Memory B cell (primary cell): ENCODE results near the gene LILRB2.
"Not testable (repeated sequence)": the region's sequence is repeated elsewhere in the genome, so short reads cannot be mapped to it uniquely, and the experiment has no call there.

Experiments used
- ATAC-seq: fragments of 150-1000 bp; cut with Tn5 transposase; 2 replicates; pipeline ENCODE4 v1.10.0; 2021; ENCODE audit warnings: low read depth, mild to moderate bottlenecking, moderate library complexity
- DNase-seq, 2 donors: peaks; one replicate each; pipeline ENCODE4 v3.0.0; 2022; ENCODE audit warnings: low spot score in 2 of 2
- H3K27ac Mint-ChIP-seq: one replicate; pipeline ENCODE4 v1.8.0; 2022; ENCODE audit warnings: mild to moderate bottlenecking, moderate library complexity, mixed read lengths
- H3K27me3 Mint-ChIP-seq: one replicate; pipeline ENCODE4 v1.8.0; 2022; ENCODE audit warnings: mixed read lengths
- H3K36me3 Mint-ChIP-seq: one replicate; pipeline ENCODE4 v1.8.0; 2022; ENCODE audit warnings: mild to moderate bottlenecking, mixed read lengths
- H3K4me1 Mint-ChIP-seq: one replicate; pipeline ENCODE4 v1.8.0; 2022; ENCODE audit warnings: mixed read lengths
- H3K4me3 Mint-ChIP-seq: one replicate; pipeline ENCODE4 v1.8.0; 2022; ENCODE audit warnings: mild to moderate bottlenecking, moderate library complexity, mixed read lengths
- H3K9me3 Mint-ChIP-seq: one replicate; pipeline ENCODE4 v1.8.0; 2022; ENCODE audit warnings: mixed read lengths

LILRB2 gene

GRCh38 chr19:54273821-54274220, 7.1 kb downstream of the LILRB2 start:
- peaks cover 6% of the 10 kb centered on the region for H3K27me3 Mint-ChIP-seq
- DNase-seq (no peak), ATAC-seq (no peak)
- no peak overlapping the region for H3K27ac Mint-ChIP-seq
- no peak overlapping the region for H3K4me3 Mint-ChIP-seq
- no peaks in the 10 kb centered on the region for H3K9me3 Mint-ChIP-seq
- H3K36me3 Mint-ChIP-seq: no peaks in the 10 kb centered on the region
- peaks cover 6% of the 10 kb centered on the region for H3K4me1 Mint-ChIP-seq

- H3K9me3 Mint-ChIP-seq, H3K27ac Mint-ChIP-seq, H3K4me1 Mint-ChIP-seq, DNase-seq, H3K36me3 Mint-ChIP-seq, H3K4me3 Mint-ChIP-seq, ATAC-seq, H3K27me3 Mint-ChIP-seq: not testable (repeated sequence)
These were observed 8.7 kb downstream of the LILRB2 start for GRCh38 chr19:54272181-54272580.

- not testable (repeated sequence) for H3K4me3 Mint-ChIP-seq, ATAC-seq, H3K27ac Mint-ChIP-seq, H3K4me1 Mint-ChIP-seq, H3K36me3 Mint-ChIP-seq, H3K9me3 Mint-ChIP-seq, DNase-seq, H3K27me3 Mint-ChIP-seq
These were observed 9.3 kb downstream of the LILRB2 start for GRCh38 chr19:54271587-54271986.

GRCh38 chr19:54271106-54271505, 9.8 kb downstream of the LILRB2 start:
- peak; percentile 64 for ATAC-seq
- no peak for DNase-seq
- Mint-ChIP-seq H3K27me3 (peaks cover 8% of the 10 kb centered on the region), H3K4me3 (no peak overlapping the region), H3K36me3 (no peaks in the 10 kb centered on the region), H3K4me1 (peaks cover 8% of the 10 kb centered on the region), H3K9me3 (no peaks in the 10 kb centered on the region), H3K27ac (no peak overlapping the region)

GRCh38 chr19:54268936-54269335, 12.0 kb downstream of the LILRB2 start:
- ATAC-seq (no peak), DNase-seq (no peak)
- H3K27ac Mint-ChIP-seq: no peak overlapping the region
- H3K9me3 Mint-ChIP-seq: no peaks in the 10 kb centered on the region
- H3K27me3 Mint-ChIP-seq: peaks cover 12% of the 10 kb centered on the region
- no peak overlapping the region for H3K4me3 Mint-ChIP-seq
- H3K36me3 Mint-ChIP-seq: no peaks in the 10 kb centered on the region
- peaks cover 11% of the 10 kb centered on the region for H3K4me1 Mint-ChIP-seq

- peak; percentile 65 to 68 for DNase-seq
- Mint-ChIP-seq H3K27ac (no peak overlapping the region), H3K9me3 (no peaks in the 10 kb centered on the region), H3K4me3 (no peak overlapping the region), H3K36me3 (no peaks in the 10 kb centered on the region), H3K4me1 (peaks cover 5% of the 10 kb centered on the region), H3K27me3 (peaks cover 14% of the 10 kb centered on the region)
- peak; percentile 84 for ATAC-seq
These were observed 14.8 kb downstream of the LILRB2 start for GRCh38 chr19:54266133-54266532.

GRCh38 chr19:54262470-54262869, 18.4 kb downstream of the LILRB2 start:
- Mint-ChIP-seq H3K36me3 (no peaks in the 10 kb centered on the region), H3K9me3 (no peaks in the 10 kb centered on the region), H3K27me3 (peaks cover 10% of the 10 kb centered on the region), H3K4me3 (no peak overlapping the region), H3K27ac (no peak overlapping the region), H3K4me1 (peaks cover 5% of the 10 kb centered on the region)
- DNase-seq (no peak), ATAC-seq (no peak)

- no peak for DNase-seq
- Mint-ChIP-seq H3K27me3 (peaks cover 10% of the 10 kb centered on the region), H3K9me3 (no peaks in the 10 kb centered on the region), H3K4me1 (peaks cover 5% of the 10 kb centered on the region), H3K4me3 (no peak overlapping the region), H3K36me3 (no peaks in the 10 kb centered on the region), H3K27ac (no peak overlapping the region)
- ATAC-seq: no peak
These were observed 18.8 kb downstream of the LILRB2 start for GRCh38 chr19:54262066-54262465.

GRCh38 chr19:54257116-54257480, 23.8 kb downstream of the LILRB2 start, which contains the start of gene LILRB5:
Gene LILRB5, minus strand, starts transcription at chr19:54257273. Its CDS starts 80 bp downstream, at chr19:54257193.
- H3K4me3 Mint-ChIP-seq: no peak within 1 kb of the TSS

GRCh38 chr19:54256250-54257115, 24.4 kb downstream of the LILRB2 start:
- no peaks in the 10 kb centered on the region for H3K36me3 Mint-ChIP-seq
- no peaks in the 10 kb centered on the region for H3K4me1 Mint-ChIP-seq
- H3K9me3 Mint-ChIP-seq: no peaks in the 10 kb centered on the region
- ATAC-seq (no peak), DNase-seq (no peak)
- H3K27ac Mint-ChIP-seq: no peak overlapping the region
- peaks cover 11% of the 10 kb centered on the region for H3K27me3 Mint-ChIP-seq
- H3K4me3 Mint-ChIP-seq: no peak overlapping the region

More at GRCh38 chr19:54257116-54257480, 23.8 kb downstream of the LILRB2 start, which contains the start of gene LILRB5:
- Mint-ChIP-seq H3K4me1 (no peaks in the 10 kb centered on the region), H3K36me3 (no peaks in the 10 kb centered on the region), H3K27me3 (peaks cover 11% of the 10 kb centered on the region), H3K27ac (no peak within 1 kb of the TSS), H3K9me3 (no peaks in the 10 kb centered on the region)
- DNase-seq (no peak), ATAC-seq (no peak)

- ATAC-seq (no peak), DNase-seq (no peak)
- Mint-ChIP-seq H3K4me1 (no peaks in the 10 kb centered on the region), H3K4me3 (no peak overlapping the region), H3K27me3 (peaks cover 11% of the 10 kb centered on the region), H3K36me3 (no peaks in the 10 kb centered on the region), H3K9me3 (no peaks in the 10 kb centered on the region), H3K27ac (no peak overlapping the region)
These were observed 25.7 kb downstream of the LILRB2 start for GRCh38 chr19:54255105-54255775.

- no peak for ATAC-seq
- DNase-seq: no peak
- Mint-ChIP-seq H3K36me3 (no peaks in the 10 kb centered on the region), H3K27ac (no peak overlapping the region), H3K27me3 (peaks cover 11% of the 10 kb centered on the region), H3K4me1 (no peaks in the 10 kb centered on the region), H3K4me3 (no peak overlapping the region), H3K9me3 (no peaks in the 10 kb centered on the region)
These were observed 26.6 kb downstream of the LILRB2 start for GRCh38 chr19:54254195-54254906.

- Mint-ChIP-seq H3K27ac (no peak overlapping the region), H3K4me1 (no peaks in the 10 kb centered on the region), H3K27me3 (peaks cover 11% of the 10 kb centered on the region), H3K9me3 (no peaks in the 10 kb centered on the region), H3K36me3 (no peaks in the 10 kb centered on the region), H3K4me3 (no peak overlapping the region)
- no peak for DNase-seq
- ATAC-seq: no peak
These were observed 27.3 kb downstream of the LILRB2 start for GRCh38 chr19:54253331-54254194.
